Measurements from ENCODE around the gene CUL4A. TPM values are rescaled to one million over a fixed set of nuclear protein-coding genes. Genes with fewer than 3 reads are reported as not detected.

The CUL4A gene
- total and polyA plus RNA-seq, 2 experiments from 2014 or later = 67.5 to 195 TPM

DNA sequence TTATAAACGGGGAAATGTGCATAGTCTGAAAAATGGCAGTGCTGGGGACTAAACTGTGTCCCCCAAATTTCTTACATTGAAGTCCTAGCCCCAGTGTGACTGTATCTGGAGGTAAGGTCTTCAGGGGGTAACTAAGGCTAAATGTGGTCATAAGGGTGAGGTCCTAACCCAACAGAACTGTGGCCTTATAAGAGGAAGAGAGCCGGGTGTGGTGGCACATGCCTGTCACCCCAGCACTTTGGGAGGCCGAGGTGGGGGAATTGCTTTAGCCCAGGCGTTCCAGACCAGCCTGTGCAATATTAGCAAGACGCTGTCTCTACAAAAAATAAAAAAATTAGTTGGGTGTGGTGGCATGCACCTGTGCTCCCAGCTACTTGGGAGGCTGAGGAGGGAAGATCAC, 33.1 kb upstream of the CUL4A start:
- no peaks in the 10 kb centered on the region for H3K27me3 ChIP-seq (ENCODE audit: insufficient read depth)
- no peak overlapping the region for H3K4me3 Mint-ChIP-seq
- H3K4me1 Mint-ChIP-seq = peaks cover 13% of the 10 kb centered on the region
- peaks cover 41% of the 10 kb centered on the region for H3K36me3 ChIP-seq (ENCODE audit: insufficient read depth)
- H3K36me3 Mint-ChIP-seq (ENCODE audit: low read depth) = peaks cover 70% of the 10 kb centered on the region
- no peaks in the 10 kb centered on the region for H3K4me1 ChIP-seq (ENCODE audit: insufficient read depth)
- no peak overlapping the region for H2AFZ ChIP-seq
- ATAC-seq (no peak), DNase-seq (ENCODE audit: low spot score) (no peak)
- no peak overlapping the region for H3K4me3 ChIP-seq
- no peaks in the 10 kb centered on the region for H3K9me2 ChIP-seq (ENCODE audit: insufficient read depth)
- H4K20me1 ChIP-seq (replicated peaks; ENCODE audit: insufficient read depth) = no peaks in the 10 kb centered on the region; the same call in none of the 2 replicates
- H3F3A ChIP-seq (replicated peaks; ENCODE audit: low read depth) = no peaks in the 10 kb centered on the region; the same call in none of the 2 replicates
- no peaks in the 10 kb centered on the region for H3K9me3 Mint-ChIP-seq
- no peak overlapping the region for H3K4me2 ChIP-seq
- TF ChIP-seq NANOG (IDR thresholded peaks at IDR 0.05; ENCODE audit: borderline replicate concordance) = no peak
- TF ChIP-seq, protein P1, sequence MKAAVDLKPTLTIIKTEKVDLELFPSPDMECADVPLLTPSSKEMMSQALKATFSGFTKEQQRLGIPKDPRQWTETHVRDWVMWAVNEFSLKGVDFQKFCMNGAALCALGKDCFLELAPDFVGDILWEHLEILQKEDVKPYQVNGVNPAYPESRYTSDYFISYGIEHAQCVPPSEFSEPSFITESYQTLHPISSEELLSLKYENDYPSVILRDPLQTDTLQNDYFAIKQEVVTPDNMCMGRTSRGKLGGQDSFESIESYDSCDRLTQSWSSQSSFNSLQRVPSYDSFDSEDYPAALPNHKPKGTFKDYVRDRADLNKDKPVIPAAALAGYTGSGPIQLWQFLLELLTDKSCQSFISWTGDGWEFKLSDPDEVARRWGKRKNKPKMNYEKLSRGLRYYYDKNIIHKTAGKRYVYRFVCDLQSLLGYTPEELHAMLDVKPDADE (IDR thresholded peaks at IDR 0.05) = no peak
- no peak for TF ChIP-seq CREB1 (CRISPR knock-in tag; IDR thresholded peaks at IDR 0.05; ENCODE audit: low read depth)
- TF ChIP-seq, protein P2, sequence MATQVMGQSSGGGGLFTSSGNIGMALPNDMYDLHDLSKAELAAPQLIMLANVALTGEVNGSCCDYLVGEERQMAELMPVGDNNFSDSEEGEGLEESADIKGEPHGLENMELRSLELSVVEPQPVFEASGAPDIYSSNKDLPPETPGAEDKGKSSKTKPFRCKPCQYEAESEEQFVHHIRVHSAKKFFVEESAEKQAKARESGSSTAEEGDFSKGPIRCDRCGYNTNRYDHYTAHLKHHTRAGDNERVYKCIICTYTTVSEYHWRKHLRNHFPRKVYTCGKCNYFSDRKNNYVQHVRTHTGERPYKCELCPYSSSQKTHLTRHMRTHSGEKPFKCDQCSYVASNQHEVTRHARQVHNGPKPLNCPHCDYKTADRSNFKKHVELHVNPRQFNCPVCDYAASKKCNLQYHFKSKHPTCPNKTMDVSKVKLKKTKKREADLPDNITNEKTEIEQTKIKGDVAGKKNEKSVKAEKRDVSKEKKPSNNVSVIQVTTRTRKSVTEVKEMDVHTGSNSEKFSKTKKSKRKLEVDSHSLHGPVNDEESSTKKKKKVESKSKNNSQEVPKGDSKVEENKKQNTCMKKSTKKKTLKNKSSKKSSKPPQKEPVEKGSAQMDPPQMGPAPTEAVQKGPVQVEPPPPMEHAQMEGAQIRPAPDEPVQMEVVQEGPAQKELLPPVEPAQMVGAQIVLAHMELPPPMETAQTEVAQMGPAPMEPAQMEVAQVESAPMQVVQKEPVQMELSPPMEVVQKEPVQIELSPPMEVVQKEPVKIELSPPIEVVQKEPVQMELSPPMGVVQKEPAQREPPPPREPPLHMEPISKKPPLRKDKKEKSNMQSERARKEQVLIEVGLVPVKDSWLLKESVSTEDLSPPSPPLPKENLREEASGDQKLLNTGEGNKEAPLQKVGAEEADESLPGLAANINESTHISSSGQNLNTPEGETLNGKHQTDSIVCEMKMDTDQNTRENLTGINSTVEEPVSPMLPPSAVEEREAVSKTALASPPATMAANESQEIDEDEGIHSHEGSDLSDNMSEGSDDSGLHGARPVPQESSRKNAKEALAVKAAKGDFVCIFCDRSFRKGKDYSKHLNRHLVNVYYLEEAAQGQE (IDR thresholded peaks at IDR 0.05; ENCODE audit: unreplicated experiment) = no peak
- no peak for TF ChIP-seq ZNF114 (CRISPR knock-in tag; IDR thresholded peaks at IDR 0.05)
- no peak for TF ChIP-seq JUNB (IDR thresholded peaks at IDR 0.05; ENCODE audit: unreplicated experiment)
- TF ChIP-seq EZH2 (IDR thresholded peaks at IDR 0.05; ENCODE audit: low read depth, unreplicated experiment) = no peak
- no peak for TF ChIP-seq POLR2AphosphoS5 (IDR thresholded peaks at IDR 0.05; ENCODE audit: low read depth)
- TF ChIP-seq ZNF331 (CRISPR knock-in tag; IDR thresholded peaks at IDR 0.05; ENCODE audit: low read depth) = no peak
- no peak for TF ChIP-seq EZH2phosphoT487 (IDR thresholded peaks at IDR 0.05; ENCODE audit: unreplicated experiment)
- TF ChIP-seq, protein P3, sequence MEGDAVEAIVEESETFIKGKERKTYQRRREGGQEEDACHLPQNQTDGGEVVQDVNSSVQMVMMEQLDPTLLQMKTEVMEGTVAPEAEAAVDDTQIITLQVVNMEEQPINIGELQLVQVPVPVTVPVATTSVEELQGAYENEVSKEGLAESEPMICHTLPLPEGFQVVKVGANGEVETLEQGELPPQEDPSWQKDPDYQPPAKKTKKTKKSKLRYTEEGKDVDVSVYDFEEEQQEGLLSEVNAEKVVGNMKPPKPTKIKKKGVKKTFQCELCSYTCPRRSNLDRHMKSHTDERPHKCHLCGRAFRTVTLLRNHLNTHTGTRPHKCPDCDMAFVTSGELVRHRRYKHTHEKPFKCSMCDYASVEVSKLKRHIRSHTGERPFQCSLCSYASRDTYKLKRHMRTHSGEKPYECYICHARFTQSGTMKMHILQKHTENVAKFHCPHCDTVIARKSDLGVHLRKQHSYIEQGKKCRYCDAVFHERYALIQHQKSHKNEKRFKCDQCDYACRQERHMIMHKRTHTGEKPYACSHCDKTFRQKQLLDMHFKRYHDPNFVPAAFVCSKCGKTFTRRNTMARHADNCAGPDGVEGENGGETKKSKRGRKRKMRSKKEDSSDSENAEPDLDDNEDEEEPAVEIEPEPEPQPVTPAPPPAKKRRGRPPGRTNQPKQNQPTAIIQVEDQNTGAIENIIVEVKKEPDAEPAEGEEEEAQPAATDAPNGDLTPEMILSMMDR (conservative IDR thresholded peaks at IDR 0.05; ENCODE audit: low read depth in 2 of 2) = no peak
- no peak for TF ChIP-seq STAT1 (IDR thresholded peaks at IDR 0.05; ENCODE audit: unreplicated experiment)
- TF ChIP-seq, protein P4, sequence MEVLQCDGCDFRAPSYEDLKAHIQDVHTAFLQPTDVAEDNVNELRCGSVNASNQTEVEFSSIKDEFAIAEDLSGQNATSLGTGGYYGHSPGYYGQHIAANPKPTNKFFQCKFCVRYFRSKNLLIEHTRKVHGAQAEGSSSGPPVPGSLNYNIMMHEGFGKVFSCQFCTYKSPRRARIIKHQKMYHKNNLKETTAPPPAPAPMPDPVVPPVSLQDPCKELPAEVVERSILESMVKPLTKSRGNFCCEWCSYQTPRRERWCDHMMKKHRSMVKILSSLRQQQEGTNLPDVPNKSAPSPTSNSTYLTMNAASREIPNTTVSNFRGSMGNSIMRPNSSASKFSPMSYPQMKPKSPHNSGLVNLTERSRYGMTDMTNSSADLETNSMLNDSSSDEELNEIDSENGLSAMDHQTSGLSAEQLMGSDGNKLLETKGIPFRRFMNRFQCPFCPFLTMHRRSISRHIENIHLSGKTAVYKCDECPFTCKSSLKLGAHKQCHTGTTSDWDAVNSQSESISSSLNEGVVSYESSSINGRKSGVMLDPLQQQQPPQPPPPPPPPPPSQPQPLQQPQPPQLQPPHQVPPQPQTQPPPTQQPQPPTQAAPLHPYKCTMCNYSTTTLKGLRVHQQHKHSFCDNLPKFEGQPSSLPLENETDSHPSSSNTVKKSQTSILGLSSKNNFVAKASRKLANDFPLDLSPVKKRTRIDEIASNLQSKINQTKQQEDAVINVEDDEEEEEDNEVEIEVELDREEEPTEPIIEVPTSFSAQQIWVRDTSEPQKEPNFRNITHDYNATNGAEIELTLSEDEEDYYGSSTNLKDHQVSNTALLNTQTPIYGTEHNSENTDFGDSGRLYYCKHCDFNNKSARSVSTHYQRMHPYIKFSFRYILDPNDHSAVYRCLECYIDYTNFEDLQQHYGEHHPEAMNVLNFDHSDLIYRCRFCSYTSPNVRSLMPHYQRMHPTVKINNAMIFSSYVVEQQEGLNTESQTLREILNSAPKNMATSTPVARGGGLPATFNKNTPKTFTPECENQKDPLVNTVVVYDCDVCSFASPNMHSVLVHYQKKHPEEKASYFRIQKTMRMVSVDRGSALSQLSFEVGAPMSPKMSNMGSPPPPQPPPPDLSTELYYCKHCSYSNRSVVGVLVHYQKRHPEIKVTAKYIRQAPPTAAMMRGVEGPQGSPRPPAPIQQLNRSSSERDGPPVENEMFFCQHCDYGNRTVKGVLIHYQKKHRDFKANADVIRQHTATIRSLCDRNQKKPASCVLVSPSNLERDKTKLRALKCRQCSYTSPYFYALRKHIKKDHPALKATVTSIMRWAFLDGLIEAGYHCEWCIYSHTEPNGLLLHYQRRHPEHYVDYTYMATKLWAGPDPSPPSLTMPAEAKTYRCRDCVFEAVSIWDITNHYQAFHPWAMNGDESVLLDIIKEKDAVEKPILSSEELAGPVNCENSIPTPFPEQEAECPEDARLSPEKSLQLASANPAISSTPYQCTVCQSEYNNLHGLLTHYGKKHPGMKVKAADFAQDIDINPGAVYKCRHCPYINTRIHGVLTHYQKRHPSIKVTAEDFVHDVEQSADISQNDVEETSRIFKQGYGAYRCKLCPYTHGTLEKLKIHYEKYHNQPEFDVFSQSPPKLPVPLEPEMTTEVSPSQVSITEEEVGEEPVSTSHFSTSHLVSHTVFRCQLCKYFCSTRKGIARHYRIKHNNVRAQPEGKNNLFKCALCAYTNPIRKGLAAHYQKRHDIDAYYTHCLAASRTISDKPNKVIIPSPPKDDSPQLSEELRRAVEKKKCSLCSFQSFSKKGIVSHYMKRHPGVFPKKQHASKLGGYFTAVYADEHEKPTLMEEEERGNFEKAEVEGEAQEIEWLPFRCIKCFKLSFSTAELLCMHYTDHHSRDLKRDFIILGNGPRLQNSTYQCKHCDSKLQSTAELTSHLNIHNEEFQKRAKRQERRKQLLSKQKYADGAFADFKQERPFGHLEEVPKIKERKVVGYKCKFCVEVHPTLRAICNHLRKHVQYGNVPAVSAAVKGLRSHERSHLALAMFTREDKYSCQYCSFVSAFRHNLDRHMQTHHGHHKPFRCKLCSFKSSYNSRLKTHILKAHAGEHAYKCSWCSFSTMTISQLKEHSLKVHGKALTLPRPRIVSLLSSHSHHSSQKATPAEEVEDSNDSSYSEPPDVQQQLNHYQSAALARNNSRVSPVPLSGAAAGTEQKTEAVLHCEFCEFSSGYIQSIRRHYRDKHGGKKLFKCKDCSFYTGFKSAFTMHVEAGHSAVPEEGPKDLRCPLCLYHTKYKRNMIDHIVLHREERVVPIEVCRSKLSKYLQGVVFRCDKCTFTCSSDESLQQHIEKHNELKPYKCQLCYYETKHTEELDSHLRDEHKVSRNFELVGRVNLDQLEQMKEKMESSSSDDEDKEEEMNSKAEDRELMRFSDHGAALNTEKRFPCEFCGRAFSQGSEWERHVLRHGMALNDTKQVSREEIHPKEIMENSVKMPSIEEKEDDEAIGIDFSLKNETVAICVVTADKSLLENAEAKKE (CRISPR knock-in tag; IDR thresholded peaks at IDR 0.05) = no peak
- peaks cover 9% of the 10 kb centered on the region for H3K27me3 Mint-ChIP-seq (ENCODE audit: insufficient read depth, low read depth, poor library complexity)
- no peaks in the 10 kb centered on the region for H3K79me2 ChIP-seq (replicated peaks; ENCODE audit: insufficient read depth)
- H3K27ac Mint-ChIP-seq = no peak overlapping the region
- no peak overlapping the region for H3K27ac ChIP-seq (ENCODE audit: low read depth)
